Left ventricle myocardium inferior (tissue), 1 donor: ENCODE measurements around the gene SCARF1. TPM values are rescaled to one million over a fixed set of nuclear protein-coding genes. Genes with fewer than 3 reads are reported as not detected.

Experiments used
- DNase-seq: peaks from one replicate; pipeline ENCODE4 v3.0.0-alpha.2; 2020
- H3K27ac ChIP-seq: fragments of 200-600 bp; replicated peaks from 2 replicates; pipeline ENCODE4 v1.8.0; 2021
- H3K27me3 ChIP-seq: fragments of 200-600 bp; 2 replicates; pipeline ENCODE4 v1.8.0; 2021; ENCODE audit warnings: low read depth
- H3K36me3 ChIP-seq: fragments of 200-600 bp; 2 replicates; pipeline ENCODE4 v1.8.0; 2021
- H3K4me1 ChIP-seq: fragments of 200-600 bp; 2 replicates; pipeline ENCODE4 v1.8.0; 2021
- H3K4me3 ChIP-seq: fragments of 200-600 bp; 2 replicates; pipeline ENCODE4 v1.8.0; 2021; ENCODE audit warnings: mild to moderate bottlenecking, moderate library complexity
- H3K9me3 ChIP-seq: fragments of 200-600 bp; replicated peaks from 2 replicates; pipeline ENCODE4 v1.8.0; 2021
- intact Hi-C: fragments of 100-400 bp; cut with micrococcal nuclease; formaldehyde crosslinking; loops from one replicate; pipeline ENCODE4 v1.11.0; 2022
- total RNA-seq: library from RNA; stranded (reverse); fragmentation: NEBNext Ultra II Directional; extraction: Animal tissue kit (Norgen Biotek cat#: 25700); gene quantifications from one replicate; pipeline ENCODE4 v1.2.1, GENCODE V29; 2021
- TF ChIP-seq, protein P1 (sequence below): fragments of 200-600 bp; IDR thresholded peaks from 2 replicates; pipeline ENCODE4 v1.8.0; 2021; ENCODE audit warnings: antibody characterized with exemption, mild to moderate bottlenecking, borderline replicate concordance
- donor health status: DM: no; HTN: yes; CAD: no; lungs with severe emphysema.

SCARF1 gene
- total RNA-seq, 1 donor from 2014 or later, result 12.2 TPM

- H3K36me3 ChIP-seq, result peaks cover 17% of the 10 kb centered on the region
- peak overlapping the region; percentile 100 for H3K27ac ChIP-seq
- TF ChIP-seq, protein P1, sequence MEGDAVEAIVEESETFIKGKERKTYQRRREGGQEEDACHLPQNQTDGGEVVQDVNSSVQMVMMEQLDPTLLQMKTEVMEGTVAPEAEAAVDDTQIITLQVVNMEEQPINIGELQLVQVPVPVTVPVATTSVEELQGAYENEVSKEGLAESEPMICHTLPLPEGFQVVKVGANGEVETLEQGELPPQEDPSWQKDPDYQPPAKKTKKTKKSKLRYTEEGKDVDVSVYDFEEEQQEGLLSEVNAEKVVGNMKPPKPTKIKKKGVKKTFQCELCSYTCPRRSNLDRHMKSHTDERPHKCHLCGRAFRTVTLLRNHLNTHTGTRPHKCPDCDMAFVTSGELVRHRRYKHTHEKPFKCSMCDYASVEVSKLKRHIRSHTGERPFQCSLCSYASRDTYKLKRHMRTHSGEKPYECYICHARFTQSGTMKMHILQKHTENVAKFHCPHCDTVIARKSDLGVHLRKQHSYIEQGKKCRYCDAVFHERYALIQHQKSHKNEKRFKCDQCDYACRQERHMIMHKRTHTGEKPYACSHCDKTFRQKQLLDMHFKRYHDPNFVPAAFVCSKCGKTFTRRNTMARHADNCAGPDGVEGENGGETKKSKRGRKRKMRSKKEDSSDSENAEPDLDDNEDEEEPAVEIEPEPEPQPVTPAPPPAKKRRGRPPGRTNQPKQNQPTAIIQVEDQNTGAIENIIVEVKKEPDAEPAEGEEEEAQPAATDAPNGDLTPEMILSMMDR, result no peak
- no peaks in the 10 kb centered on the region for H3K27me3 ChIP-seq
- H3K4me3 ChIP-seq, result peak overlapping the region; percentile 69
- peaks cover 75% of the 10 kb centered on the region for H3K4me1 ChIP-seq
- DNase-seq, result no peak
- H3K9me3 ChIP-seq, result no peaks in the 10 kb centered on the region
- intact Hi-C loops, result no loop called here
These were observed 882 bp downstream of the SCARF1 start for GRCh38 chr17:1644493-1645206.

DNA sequence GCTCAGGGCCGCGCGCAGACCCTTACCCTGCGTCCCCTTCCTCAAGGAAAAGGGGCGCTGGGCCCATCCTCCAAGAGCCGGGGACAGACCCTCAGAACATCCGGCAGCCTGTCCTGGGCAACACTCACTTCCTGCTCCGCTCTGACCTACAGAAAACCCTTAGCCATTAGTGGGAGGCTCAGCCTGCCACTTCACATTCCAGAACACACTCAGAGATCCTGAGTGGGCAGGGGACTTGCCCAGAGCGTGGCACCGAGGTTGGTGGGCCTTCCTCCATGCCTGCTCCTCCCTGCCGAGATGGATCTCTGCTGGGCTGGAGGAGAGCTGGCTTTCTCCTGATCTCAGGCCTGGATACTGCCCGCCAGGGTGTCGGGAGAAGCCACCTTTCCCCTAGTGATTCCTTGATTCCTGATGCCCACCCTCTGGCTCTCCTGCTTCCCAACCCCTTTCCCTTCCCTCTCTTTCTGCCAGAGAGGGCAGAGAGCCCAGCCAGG, 1.5 kb downstream of the SCARF1 start:
- H3K27ac ChIP-seq, result peak overlapping the region; percentile 100
- no peaks in the 10 kb centered on the region for H3K27me3 ChIP-seq
- H3K4me1 ChIP-seq, result peaks cover 69% of the 10 kb centered on the region
- no peaks in the 10 kb centered on the region for H3K9me3 ChIP-seq
- H3K36me3 ChIP-seq, result peaks cover 19% of the 10 kb centered on the region
- no peak for DNase-seq
- intact Hi-C loops, result no loop called here
- H3K4me3 ChIP-seq, result peak overlapping the region; percentile 69
- TF ChIP-seq, protein P1, result no peak

- no peak for DNase-seq
- Histone ChIP-seq H3K4me1 (peaks cover 66% of the 10 kb centered on the region), H3K27me3 (no peaks in the 10 kb centered on the region), H3K27ac (peak overlapping the region; percentile 100), H3K4me3 (peak overlapping the region; percentile 69), H3K9me3 (no peaks in the 10 kb centered on the region), H3K36me3 (peaks cover 25% of the 10 kb centered on the region)
- intact Hi-C loops, result no loop called here
- TF ChIP-seq, protein P1, result no peak
These were observed 2.1 kb downstream of the SCARF1 start for GRCh38 chr17:1643293-1643998.

GRCh38 chr17:1641065-1641403, 4.5 kb downstream of the SCARF1 start:
- H3K9me3 ChIP-seq, result no peaks in the 10 kb centered on the region

DNA sequence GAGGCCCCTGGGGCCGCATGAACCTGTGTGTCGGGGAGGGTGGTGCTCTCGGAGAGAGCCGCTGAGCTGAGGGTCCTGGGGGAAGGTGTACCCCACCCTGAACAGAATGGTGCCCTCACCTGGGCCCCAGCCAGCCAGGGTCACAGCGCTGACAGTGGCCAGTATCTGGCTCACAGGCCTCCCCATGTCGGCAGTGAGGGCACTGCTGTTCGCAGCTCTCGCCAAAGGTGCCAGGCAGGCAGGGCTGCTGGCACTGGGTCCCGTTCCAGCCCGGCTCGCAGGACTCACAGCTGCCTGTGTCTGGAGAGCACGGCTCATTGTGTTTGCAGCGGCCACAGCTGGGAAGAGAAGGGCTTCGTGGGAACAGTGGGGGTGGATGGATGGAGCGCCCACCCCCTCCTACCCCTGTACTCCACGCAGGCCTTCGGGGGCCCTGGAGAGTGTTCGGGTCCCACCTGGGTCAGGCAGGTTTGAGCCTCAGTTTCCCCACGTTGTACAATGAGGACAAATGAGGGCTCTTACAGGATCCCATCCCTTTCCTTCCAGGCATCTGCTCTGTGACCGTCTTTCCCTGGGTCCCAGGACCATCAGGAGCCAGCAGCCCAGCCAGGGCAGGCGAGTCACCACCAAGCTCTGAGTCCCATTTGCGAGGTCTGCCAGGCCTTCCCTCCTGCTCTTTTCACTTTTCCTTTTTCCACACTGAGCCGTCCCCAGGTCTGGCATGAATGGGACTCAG, 5.0 kb downstream of the SCARF1 start:
- H3K9me3 ChIP-seq, result no peaks in the 10 kb centered on the region
- peaks cover 36% of the 10 kb centered on the region for H3K36me3 ChIP-seq
- H3K4me3 ChIP-seq, result no peak overlapping the region
- no peaks in the 10 kb centered on the region for H3K27me3 ChIP-seq
- TF ChIP-seq, protein P1, result no peak
- H3K27ac ChIP-seq, result peak overlapping the region; percentile 38
- DNase-seq, result no peak
- intact Hi-C loops, result no loop called here
- peaks cover 44% of the 10 kb centered on the region for H3K4me1 ChIP-seq

More at GRCh38 chr17:1641065-1641403, 4.5 kb downstream of the SCARF1 start:
- no peaks in the 10 kb centered on the region for H3K27me3 ChIP-seq
- H3K36me3 ChIP-seq, result peaks cover 33% of the 10 kb centered on the region
- H3K4me1 ChIP-seq, result peaks cover 49% of the 10 kb centered on the region
- DNase-seq, result no peak
- intact Hi-C loops, result no loop called here
- TF ChIP-seq, protein P1, result no peak
- H3K4me3 ChIP-seq, result no peak overlapping the region
- peak overlapping the region; percentile 38 for H3K27ac ChIP-seq
